COLO829 (cell line): ENCODE measurements around the gene MBD5.

ENCODE experiments used
- DNase-seq: peaks from one replicate; pipeline ENCODE4 v3.0.0; 2012; ENCODE audit warnings: low spot score

The MBD5 gene

DNA sequence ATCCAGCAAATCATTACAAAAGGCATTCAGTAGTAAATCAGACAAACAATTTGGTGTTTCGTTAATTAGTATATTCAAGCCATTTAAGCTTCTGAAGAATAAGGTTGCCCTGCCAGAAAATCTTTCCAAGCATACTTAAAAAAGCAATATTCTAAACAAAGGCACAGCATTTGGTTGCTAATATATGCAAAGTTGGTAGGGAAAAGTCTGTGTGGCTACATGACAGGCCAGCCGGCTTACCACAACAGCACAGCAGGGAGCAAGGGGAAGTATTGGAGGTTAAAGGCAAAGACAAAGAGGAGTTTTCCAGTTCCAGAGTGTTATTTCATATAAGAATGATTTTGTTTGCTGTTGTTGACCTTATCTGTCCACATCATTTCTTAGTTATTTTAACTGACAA, 282.3 kb downstream of the MBD5 start:
- DNase-seq, result no peak

- DNase-seq, result no peak
Measured at GRCh38 chr2:148305476-148305875, 284.6 kb downstream of the MBD5 start.

DNA sequence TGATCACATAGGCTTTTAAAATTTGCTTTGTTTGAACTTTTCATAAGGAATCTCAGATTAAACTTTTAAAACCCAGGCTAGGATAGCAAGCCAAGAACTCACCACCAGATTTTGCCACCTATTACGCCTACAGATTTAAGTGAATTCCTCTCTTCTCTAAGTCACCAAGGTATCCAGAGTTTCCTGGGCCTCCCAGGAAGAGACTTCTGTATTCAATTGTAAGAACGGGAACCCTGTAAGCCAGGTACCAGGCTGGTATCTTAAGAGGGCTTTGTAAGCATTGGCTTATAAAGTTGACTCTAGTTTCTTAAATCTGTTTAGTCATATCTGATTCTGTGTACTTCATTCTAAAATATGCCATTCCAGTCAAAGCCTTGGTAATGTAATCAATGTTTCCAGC, 285.1 kb downstream of the MBD5 start:
- DNase-seq, result no peak

- no peak for DNase-seq
Measured at GRCh38 chr2:148317598-148317997, 296.7 kb downstream of the MBD5 start.

GRCh38 chr2:148338541-148338940, 317.6 kb downstream of the MBD5 start:
- DNase-seq, result peak; percentile 22

- no peak for DNase-seq
Measured at GRCh38 chr2:148342086-148342485, 321.2 kb downstream of the MBD5 start.

DNA sequence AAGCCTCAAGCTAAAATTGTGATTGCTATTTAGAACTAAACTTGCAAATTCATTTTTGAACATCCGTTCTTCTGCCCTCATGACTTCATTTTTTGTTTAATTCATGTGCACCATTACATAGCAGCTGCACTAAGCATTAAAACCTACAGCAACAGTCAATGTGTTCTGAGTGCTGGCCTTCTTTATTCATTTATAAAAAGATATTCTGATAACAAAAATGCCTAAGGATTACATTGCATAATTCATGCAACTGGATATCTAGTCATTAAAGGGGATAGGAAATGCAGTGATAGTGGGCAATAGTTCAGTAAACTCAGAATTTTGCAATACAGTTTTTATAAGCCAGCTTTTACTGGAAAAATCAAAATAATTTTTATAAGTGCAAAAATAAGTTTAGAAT, 329.3 kb downstream of the MBD5 start:
- no peak for DNase-seq

- DNase-seq, result no peak
Measured at GRCh38 chr2:148351437-148352143, 330.7 kb downstream of the MBD5 start.

- DNase-seq, result no peak
Measured at GRCh38 chr2:148358375-148358774, 337.5 kb downstream of the MBD5 start.

GRCh38 chr2:148360662-148361061, 339.8 kb downstream of the MBD5 start:
- no peak for DNase-seq

DNA sequence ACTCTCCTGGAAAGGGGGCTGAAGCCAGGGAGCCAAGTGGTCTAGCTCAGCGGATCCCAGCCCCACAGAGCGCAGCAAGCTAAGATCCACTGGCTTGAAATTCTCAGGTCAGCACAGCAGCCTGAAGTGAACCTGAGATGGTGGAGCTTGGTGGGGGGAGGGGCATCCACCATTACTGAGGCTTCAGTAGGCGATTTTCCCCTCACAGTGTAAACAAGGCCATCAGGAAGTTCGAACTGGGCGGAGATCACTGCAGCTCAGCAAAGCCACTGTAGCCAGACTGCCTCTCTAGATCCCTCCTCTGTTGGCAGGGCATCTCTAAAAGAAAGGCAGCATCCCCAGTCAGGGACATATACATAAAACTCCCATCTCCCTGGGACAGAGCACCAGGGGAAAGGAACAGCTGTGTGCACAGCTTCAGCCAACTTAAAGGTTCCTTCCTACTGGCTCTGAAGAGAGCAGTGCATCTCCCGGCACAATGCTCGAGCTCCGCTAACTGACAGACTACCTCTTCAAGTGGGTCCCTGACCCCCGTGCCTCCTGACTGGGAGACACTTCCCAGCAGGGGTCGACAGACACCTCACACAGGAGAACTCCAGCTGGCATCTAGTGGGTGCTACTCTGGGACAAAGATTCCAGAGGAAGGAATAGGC, 341.4 kb downstream of the MBD5 start:
- no peak for DNase-seq

- no peak for DNase-seq
Measured at GRCh38 chr2:148375214-148375613, 354.3 kb downstream of the MBD5 start.

GRCh38 chr2:148391324-148391723, 370.4 kb downstream of the MBD5 start:
- DNase-seq, result no peak

DNA sequence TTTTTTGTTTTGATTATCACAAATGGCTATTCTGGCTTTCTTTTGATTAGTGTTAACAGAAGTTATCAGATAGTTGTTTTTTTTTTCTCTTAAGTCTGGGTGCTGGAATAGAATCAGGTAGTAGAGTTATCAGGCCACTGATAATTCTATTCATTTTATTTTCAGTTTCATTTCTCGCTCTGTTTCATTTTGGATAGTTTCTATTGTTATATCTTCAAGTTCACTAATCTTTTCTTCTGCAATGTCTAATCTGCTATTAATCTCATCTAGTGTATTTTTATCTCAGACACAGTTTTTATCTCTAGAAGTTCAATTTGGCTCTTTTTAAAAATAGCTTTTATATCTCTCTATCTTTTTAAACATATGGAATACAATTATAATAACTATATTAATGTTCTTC, 381.9 kb downstream of the MBD5 start:
- no peak for DNase-seq

DNA sequence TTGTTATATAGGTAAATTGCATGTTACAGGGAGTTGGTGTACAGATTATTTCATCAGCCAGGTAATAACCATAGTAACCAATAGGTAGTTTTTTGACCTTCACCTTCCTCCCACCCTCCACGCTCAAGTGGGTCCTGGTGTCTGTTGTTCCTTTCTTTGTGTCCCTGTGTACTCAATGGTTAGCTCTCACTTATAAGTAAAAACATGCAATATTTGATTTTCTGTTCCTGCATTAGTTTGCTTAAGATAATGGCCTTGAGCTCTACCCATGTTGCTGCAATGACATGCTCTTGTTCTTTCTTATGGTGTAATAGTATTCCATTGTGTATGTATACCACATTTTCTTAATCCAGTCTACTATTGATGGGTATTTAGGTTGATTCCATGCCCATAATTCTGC, 390.0 kb downstream of the MBD5 start:
- DNase-seq, result no peak

DNA sequence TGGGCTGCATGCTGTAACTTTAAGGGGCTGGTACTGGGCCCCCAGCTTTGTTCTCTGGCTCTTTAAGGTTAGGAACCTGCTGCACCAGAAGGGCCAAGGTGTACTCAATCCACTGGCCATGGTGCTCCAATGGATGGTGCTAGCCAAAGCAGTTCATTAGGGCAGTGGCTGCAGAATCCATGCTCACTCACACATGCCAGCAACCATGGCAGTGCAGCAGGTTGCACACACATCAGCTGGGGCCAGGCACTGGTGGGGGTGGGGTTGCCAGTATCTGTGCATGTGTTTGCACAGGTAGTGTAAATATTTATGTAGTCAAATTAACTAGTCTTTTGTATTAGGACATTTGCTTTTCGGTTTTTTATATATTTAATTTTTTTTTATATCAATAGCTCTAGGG, 395.4 kb downstream of the MBD5 start:
- DNase-seq, result no peak

DNA sequence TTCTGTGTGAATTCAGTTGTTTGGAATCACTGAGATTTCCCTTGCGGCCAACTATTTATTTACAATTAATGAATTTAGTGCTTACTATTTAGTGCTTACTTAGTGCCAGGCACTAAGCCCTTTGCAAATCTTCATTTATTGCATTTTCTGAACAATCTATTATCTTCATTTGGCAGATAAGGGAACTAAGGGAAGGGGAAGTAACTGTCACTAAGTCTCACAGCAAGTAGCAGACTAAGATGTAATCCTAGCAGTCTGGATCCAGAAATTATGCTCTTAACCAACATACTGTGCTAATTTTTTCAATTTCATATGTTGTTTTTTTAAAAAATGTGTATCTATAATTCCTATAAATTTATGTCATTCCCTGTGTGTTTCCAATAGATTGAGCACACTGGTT, 409.2 kb downstream of the MBD5 start:
- DNase-seq, result no peak

DNA sequence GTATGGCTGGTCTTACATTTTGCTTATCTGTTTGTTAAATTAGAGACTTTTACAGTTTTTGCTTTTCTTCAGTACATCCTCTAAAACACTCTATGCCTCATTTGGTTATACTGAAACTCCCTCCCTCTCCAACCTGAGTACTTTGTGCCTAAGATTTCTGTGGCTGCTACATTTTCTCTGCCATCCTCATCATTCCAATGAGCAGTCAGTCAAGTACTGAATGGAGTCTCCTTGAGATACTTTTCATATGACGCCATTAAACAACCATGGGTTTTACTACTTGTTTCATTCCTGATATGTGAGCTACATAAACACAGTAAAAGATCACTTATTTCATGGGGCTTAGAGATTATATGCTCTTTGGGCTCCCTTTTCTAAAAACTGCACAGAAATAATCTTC, 427.0 kb downstream of the MBD5 start:
- DNase-seq, result no peak

DNA sequence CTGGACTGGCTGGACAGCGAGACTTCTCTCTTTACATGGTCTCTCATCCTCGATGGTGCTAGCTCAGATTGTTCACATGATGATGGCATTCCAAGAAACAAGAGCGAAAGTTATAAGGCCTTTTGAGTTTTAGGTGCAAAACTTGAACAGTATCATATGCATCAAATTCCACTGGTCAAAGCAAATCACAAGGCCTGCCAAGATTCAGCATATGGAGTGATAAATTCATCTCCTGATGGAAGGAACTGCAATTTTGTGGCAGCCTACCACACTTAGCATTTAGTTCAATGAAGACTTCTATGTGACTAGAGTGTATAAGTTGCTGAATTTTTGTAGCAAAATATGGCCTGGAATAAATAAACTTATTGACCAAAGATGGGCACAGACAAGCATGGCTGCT, 429.6 kb downstream of the MBD5 start:
- no peak for DNase-seq

GRCh38 chr2:148451046-148451445, 430.2 kb downstream of the MBD5 start:
- DNase-seq, result no peak

- DNase-seq, result no peak
Measured at GRCh38 chr2:148455791-148456190, 434.9 kb downstream of the MBD5 start.

- no peak for DNase-seq
Measured at GRCh38 chr2:148458171-148458570, 437.3 kb downstream of the MBD5 start.

GRCh38 chr2:148459377-148459778, 438.5 kb downstream of the MBD5 start:
- no peak for DNase-seq

DNA sequence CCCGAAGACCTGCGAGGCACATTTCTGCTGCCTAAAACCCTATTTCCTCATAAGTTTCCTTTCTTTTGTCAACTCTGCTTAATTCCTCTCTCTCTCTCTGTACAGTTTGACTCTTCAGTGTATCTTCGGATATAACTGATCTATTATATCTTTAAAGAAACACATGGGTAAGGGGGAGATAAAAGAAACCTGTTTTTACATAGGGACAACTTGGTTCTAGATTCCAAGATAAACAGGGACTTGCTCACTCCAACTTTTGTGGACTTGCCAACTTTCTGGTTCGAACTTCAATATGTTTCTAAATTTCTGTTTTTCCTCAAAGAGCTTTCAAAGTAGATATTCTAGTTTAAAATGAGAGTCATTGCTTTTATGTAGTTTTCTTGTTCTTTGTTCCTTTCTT, 441.0 kb downstream of the MBD5 start:
- DNase-seq, result no peak
